Right renal pelvis (tissue), 4 donors: ENCODE measurements around the gene PDE4DIP. TPM values are rescaled to one million over a fixed set of nuclear protein-coding genes. Genes with fewer than 3 reads are reported as not detected.
"Not testable (repeated sequence)": the region's sequence is repeated elsewhere in the genome, so short reads cannot be mapped to it uniquely, and the experiment has no call there.

ENCODE experiments used
- DNase-seq, 4 donors: peaks; one replicate each; pipeline ENCODE4 v3.0.0-alpha.2; 2013; ENCODE audit warnings: low read depth in 4 of 4, low spot score in 3 of 4, missing footprints in 1 of 4
- polyA plus RNA-seq, 4 donors: library from polyadenylated mRNA; unstranded; fragments of 120-200 nt; gene quantifications; one replicate each; pipeline ENCODE4 v1.2.1, GENCODE V29; 2013; ENCODE audit not compliant: insufficient read length in 4 of 4

Gene PDE4DIP
- polyA plus RNA-seq, 4 donors, result 86.4 to 124 (median 109) TPM

GRCh38 chr1:148966084-148966483, 121.9 kb downstream of the PDE4DIP start:
- not testable (repeated sequence) for DNase-seq

- not testable (repeated sequence) for DNase-seq
Measured at GRCh38 chr1:148967580-148967979, 123.4 kb downstream of the PDE4DIP start.

GRCh38 chr1:148968682-148969081, 124.5 kb downstream of the PDE4DIP start:
- DNase-seq, result not testable (repeated sequence)

- not testable (repeated sequence) for DNase-seq
Measured at GRCh38 chr1:148969126-148969525, 124.9 kb downstream of the PDE4DIP start.

- not testable (repeated sequence) for DNase-seq
Measured at GRCh38 chr1:148975453-148975852, 131.2 kb downstream of the PDE4DIP start.

- not testable (repeated sequence) for DNase-seq
Measured at GRCh38 chr1:148975866-148976537, 131.8 kb downstream of the PDE4DIP start.

- DNase-seq, result not testable (repeated sequence)
Measured at GRCh38 chr1:148977785-148978184, 133.6 kb downstream of the PDE4DIP start.

GRCh38 chr1:148989378-148989777, 145.2 kb downstream of the PDE4DIP start:
- DNase-seq, result not testable (repeated sequence)

GRCh38 chr1:148990233-148990788, 146.1 kb downstream of the PDE4DIP start:
- DNase-seq, result not testable (repeated sequence)

- DNase-seq, result not testable (repeated sequence)
Measured at GRCh38 chr1:148991818-148992217, 147.6 kb downstream of the PDE4DIP start.

GRCh38 chr1:148992364-148992763, 148.1 kb downstream of the PDE4DIP start:
- not testable (repeated sequence) for DNase-seq

GRCh38 chr1:148996449-148997224, 152.4 kb downstream of the PDE4DIP start:
- not testable (repeated sequence) for DNase-seq

- DNase-seq, result not testable (repeated sequence)
Measured at GRCh38 chr1:148997405-148997804, 153.2 kb downstream of the PDE4DIP start.

- DNase-seq, result not testable (repeated sequence)
Measured at GRCh38 chr1:149002664-149003063, 158.4 kb downstream of the PDE4DIP start.

- DNase-seq, result not testable (repeated sequence)
Measured at GRCh38 chr1:149008326-149008725, 164.1 kb downstream of the PDE4DIP start.

- not testable (repeated sequence) for DNase-seq
Measured at GRCh38 chr1:149008769-149009168, 164.5 kb downstream of the PDE4DIP start.

GRCh38 chr1:149009761-149010160, 165.5 kb downstream of the PDE4DIP start:
- not testable (repeated sequence) for DNase-seq

GRCh38 chr1:149012599-149012998, 168.4 kb downstream of the PDE4DIP start:
- not testable (repeated sequence) for DNase-seq

- not testable (repeated sequence) for DNase-seq
Measured at GRCh38 chr1:149013513-149013912, 169.3 kb downstream of the PDE4DIP start.

GRCh38 chr1:149015522-149015921, 171.3 kb downstream of the PDE4DIP start:
- not testable (repeated sequence) for DNase-seq

GRCh38 chr1:149016626-149017025, 172.4 kb downstream of the PDE4DIP start:
- DNase-seq, result not testable (repeated sequence)
